Activated T-cell treated with anti-CD3 and anti-CD28 coated beads, Interleukin-2, amount 50 U/mL, for 1 hour (primary cell): Measurements from ENCODE around the gene EEF1AKMT1.
A peak's percentile ranks its signal among the peaks of the same experiment; 100 is the strongest.
"Not testable (repeated sequence)": the region's sequence is repeated elsewhere in the genome, so short reads cannot be mapped to it uniquely, and the experiment has no call there.

Experiments used
- DNase-seq: peaks from one replicate; pipeline ENCODE4 v3.0.0-alpha.2; 2020

EEF1AKMT1 gene

GRCh38 chr13:20775961-20776360, 2.2 kb upstream of the EEF1AKMT1 start:
- no peak for DNase-seq

- DNase-seq, result no peak
Observed at GRCh38 chr13:20774746-20775145, 985 bp upstream of the EEF1AKMT1 start.

GRCh38 chr13:20772401-20773131, 1.2 kb downstream of the EEF1AKMT1 start:
- DNase-seq, result peak; percentile 19

- no peak for DNase-seq
Observed at GRCh38 chr13:20769834-20770233, 3.9 kb downstream of the EEF1AKMT1 start.

- no peak for DNase-seq
Observed at GRCh38 chr13:20769091-20769490, 4.7 kb downstream of the EEF1AKMT1 start.

GRCh38 chr13:20767309-20767943, 6.3 kb downstream of the EEF1AKMT1 start:
- no peak for DNase-seq

GRCh38 chr13:20760872-20761271, 12.9 kb downstream of the EEF1AKMT1 start:
- DNase-seq, result no peak

GRCh38 chr13:20754009-20754408, 19.8 kb downstream of the EEF1AKMT1 start:
- DNase-seq, result no peak

GRCh38 chr13:20749377-20749776, 24.4 kb downstream of the EEF1AKMT1 start:
- no peak for DNase-seq

- not testable (repeated sequence) for DNase-seq
Observed at GRCh38 chr13:20743830-20744404, 29.8 kb downstream of the EEF1AKMT1 start.

- no peak for DNase-seq
Observed at GRCh38 chr13:20740021-20740420, 33.7 kb downstream of the EEF1AKMT1 start.

- no peak for DNase-seq
Observed at GRCh38 chr13:20738616-20739015, 35.1 kb downstream of the EEF1AKMT1 start.

GRCh38 chr13:20729633-20730585, 43.9 kb downstream of the EEF1AKMT1 start:
- DNase-seq, result no peak

GRCh38 chr13:20728579-20729311, 45.0 kb downstream of the EEF1AKMT1 start:
- no peak for DNase-seq

GRCh38 chr13:20727856-20728255, 45.9 kb downstream of the EEF1AKMT1 start:
- DNase-seq, result no peak

GRCh38 chr13:20721454-20722357, 52.1 kb downstream of the EEF1AKMT1 start:
- DNase-seq, result no peak

- DNase-seq, result no peak
Observed at GRCh38 chr13:20721058-20721453, 52.7 kb downstream of the EEF1AKMT1 start.

GRCh38 chr13:20720499-20720898, 53.3 kb downstream of the EEF1AKMT1 start:
- no peak for DNase-seq

GRCh38 chr13:20719783-20720182, 54.0 kb downstream of the EEF1AKMT1 start:
- no peak for DNase-seq

- no peak for DNase-seq
Observed at GRCh38 chr13:20718958-20719566, 54.7 kb downstream of the EEF1AKMT1 start.
